Activated CD8-positive, alpha-beta memory T cell treated with anti-CD3 and anti-CD28 coated beads for 24 hours (primary cell): Measurements from ENCODE around the gene MATK.

Experiments used
- DNase-seq: peaks from one replicate; pipeline ENCODE4 v3.0.0-alpha.2; 2020

Gene MATK

DNA sequence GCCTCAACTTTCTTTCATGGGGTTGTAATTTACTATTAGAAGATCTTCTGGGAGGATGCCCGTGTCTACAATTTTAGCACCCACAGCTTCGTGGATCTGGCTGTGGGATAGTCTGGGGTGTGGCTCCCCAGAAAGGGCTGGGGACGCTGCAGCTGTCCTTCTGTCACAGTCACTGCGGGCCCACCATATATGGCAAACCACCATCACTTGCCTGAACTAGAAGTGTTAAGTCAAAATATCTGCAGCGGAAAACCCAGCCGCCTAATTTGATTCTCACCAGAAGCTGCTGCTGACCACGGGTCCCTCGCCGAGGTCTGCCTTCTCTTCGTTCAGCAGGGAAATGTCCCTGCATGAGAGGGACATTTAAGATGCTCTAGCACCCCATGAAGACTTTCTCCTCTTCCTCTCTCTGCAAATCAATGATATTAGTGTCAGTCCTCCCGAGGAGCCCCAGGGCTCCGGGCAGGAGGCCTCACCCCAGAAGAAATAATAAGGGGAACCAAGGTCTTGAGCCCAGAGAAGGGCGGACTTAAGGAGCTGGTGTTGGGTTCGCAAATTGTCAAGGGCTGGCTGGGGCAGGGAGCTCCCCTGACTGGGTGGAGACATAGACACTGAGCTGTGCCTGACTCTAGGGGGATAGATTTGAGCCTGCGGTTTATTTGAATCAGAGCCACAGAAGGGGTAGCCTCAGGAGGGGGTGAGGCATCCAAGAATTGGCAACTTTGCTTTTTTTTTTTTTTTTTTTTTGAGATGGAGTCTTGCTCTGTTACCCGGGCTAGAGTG is 3.0 kb upstream of the MATK start:
- no peak for DNase-seq

DNA sequence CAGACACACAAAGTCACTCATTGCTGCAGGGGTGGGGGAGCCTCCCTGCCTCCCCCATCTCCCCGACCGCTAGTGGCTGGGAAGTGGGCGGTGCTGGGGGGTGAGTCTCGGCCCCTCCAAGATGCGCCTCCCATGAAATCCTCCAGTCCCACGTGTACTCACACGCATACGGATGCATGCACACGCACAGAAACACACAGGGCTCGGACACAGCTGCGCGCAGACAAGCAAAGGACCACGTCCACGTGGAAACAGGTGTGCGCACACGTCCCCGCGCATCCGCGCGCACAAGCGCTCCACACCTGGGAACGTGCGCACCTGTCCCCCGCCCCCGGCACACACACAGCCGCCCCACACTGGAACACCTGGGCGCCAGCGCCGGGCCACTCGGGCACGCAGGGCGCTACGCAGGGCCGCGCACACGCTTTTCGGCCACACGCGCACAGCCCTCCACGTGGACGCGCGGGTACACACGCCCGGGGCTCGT is 687 bp downstream of the MATK start:
- DNase-seq: peak; percentile 80

DNA sequence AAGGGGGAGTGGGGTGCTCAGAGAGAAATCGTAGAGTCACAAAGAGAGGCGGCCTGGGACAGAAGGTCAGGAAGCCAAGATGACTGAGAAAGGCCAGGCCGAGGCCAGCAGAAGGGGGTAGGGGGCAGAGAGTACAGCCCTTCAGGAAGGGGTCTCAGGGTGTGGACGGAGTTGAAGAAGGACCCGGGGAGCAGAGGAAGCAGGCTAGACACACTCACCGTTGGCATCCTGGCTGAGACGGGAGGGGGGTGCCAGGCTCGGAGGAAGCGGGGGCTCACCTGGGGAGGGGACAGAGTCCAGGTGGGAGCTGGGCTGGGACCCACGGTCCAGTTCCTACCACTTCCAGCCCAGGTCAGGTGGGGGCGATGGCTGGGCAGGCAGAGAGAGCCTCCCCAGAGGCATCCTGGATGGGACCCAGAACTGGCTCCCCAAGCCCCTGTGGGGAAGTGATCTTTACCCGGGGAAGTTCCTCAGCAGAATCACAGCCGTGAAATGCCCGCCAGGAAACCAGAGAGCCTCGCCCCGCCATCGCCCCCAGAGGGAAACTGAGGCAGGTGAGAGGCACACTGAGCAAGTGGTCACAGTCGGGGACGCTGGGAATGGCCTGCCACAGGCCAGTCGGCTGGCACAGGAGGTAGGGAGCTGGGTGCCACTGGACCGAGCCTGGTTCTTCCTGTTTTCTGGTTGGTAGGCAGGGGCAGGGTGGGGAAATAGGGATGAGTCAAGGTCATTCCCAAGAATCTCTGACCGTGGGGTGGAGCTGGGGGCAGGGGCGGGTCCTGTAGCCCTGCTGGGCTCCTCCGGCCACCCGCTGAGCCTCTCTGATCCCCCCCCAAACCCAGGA is 1.4 kb downstream of the MATK start:
- peak; percentile 67 for DNase-seq

DNA sequence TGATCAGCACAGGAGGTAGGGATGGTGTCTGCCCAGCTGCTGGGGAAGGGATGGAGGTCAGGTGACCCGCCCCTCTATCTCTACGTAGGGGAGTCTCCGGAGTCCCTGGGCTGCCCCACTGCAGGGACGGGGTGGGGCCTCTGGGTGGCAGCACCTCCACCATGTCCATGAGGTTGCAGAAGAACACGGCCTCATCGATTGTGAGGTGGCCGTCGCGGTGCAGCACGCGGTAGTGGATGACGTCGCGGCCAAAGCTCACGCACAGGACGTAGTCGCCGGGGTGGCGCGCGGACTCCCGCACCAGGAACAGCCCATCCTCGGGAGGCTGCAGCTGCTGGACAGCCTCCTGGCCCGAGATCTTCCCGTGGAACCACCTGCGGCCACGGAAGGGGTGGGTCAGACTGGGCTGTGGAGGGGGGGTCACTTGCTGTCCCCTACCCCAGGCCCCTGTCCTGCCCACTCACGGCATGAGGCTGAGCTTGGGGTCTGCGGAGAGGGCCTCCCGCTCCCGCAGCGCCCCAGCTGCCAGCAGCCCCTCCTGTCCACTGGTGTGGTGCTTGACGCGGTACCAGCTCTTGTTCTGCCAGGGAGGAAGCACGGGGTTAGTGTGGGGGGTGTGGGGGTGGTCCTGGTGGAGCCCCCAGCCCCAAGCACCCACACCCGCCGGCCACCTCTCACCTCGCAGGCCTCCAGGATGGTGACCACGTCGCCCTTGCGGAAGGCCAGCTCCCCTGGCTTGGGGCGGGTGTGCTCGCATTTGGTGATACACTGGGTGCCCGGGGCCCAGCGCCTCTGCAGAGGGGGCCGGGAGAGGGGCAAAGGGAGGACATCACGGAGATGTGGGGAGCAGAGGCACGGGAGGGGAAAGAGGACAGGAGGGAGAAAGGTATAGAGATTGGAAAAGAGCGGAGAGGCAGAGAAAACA is 2.3 kb downstream of the MATK start:
- DNase-seq: peak; percentile 75

DNA sequence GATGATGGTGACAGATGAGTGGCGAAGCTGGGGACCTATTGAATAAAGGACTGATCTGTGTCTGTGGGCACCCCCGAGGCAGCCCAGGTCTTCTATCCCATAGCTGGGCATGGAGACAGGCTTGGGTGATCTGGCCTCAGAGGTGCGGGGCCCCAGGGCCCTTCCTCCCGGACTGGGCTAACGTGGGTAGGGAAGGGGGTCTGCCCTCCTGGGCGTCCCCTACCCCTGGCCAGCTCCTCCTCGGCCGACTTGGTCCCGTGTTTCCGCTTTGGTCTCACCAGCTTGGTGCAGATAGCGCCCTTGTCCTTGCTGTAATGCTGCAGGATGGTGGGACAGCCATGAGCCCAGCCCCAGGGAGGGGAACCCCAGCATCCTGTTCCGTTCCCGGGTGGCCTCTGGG is 3.3 kb downstream of the MATK start:
- DNase-seq: no peak

DNA sequence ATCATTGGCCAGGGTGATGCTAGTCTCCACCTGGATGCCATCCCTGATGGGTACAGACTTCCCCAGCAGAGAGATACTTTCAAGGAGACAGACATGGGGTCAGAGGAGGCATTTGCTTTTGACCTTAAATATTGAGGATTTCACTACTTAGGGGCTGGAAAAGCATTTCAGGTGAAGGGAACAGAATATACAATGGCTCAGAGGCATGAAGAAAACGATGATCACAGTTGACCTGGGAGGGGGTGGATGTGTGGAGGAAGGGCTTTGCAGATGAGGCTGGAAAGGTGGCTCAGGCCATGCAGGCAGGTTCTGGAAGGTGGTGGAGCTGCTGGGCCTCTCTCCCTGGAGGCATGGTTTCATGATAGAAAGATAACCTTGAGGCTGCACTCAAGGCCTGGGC is 3.9 kb downstream of the MATK start:
- DNase-seq: no peak

DNA sequence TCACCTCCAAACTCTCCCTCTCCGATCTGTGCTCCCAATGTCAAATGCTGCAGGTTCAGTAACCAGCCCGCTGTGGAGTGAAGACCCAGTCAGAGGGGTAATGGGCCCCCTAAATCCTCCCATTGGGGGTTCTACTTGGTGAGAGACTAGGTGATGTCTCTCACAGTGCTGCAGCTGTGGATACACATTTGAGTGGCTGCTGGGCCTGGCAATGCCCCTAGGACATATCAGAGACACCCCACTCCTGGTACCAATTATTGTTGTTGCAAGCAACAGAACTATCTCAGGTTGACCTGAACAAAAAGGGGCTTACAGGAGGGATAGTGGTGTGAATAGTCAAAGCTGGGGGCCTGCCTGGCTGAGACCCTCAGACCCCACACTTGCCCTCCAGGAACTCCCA is 4.6 kb downstream of the MATK start:
- DNase-seq: no peak

DNA sequence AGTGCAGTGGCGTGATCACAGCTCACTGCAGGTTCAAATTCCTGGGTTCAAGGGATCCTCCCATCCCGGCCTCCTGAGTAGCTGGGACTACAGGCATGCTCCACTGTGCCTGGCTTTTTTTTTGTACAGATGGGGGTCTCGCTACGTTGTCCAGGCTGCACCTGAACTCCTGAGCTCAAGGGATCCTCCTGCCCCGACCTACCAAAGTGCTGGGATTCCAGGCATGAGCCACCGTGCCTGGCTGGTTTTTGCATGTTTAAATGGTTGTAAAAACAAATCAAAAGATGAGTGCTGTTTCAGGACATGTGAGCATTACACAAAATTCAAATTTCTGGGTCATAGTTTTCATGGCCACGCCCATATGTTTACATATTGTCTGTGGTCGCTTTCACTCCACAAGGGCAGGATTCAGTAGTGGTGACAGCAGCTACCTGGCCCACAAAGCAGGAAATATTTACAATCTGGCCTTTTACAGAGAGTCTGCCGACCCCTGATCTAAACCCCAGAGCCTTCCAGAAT is 5.3 kb downstream of the MATK start:
- no peak for DNase-seq

DNA sequence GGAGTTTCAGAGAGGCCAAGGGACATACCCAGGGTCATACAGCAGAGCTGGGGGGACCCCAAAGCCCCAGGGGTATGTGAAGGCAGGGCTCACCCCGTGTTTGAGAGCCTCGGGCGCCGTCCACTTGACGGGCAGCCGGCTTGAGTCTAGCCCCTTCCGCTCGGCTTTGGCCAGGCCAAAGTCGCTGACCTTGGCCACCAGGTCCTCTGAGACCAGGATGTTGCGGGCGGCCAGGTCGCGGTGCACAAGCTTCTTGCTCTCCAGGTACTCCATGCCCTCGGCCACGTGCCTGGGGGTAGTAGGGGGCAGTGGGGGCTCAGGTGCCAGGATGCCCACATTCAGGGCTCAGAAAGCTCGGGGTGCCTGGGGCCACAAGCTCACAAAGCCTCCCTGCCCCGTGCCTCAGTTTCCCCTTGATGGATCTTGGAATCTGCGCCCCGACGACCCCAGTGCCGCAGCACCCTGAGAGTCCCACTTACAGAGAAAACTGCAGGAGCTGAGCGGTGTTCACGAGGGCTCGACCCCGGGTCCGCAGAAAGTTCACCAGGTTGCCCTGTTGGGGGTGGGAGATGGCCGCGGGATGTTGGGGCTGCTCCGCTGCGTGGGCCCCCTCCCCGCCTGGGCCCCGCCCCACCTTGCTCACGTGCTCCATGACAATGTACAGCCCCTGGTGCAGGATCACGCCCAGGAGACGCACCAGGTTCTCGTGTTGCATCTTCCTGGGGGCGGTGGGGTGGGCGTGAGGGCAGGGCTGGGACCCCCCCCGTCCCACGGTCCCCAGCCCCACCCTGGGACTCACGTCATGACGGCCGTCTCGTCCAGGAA is 7.1 kb downstream of the MATK start:
- DNase-seq: no peak

DNA sequence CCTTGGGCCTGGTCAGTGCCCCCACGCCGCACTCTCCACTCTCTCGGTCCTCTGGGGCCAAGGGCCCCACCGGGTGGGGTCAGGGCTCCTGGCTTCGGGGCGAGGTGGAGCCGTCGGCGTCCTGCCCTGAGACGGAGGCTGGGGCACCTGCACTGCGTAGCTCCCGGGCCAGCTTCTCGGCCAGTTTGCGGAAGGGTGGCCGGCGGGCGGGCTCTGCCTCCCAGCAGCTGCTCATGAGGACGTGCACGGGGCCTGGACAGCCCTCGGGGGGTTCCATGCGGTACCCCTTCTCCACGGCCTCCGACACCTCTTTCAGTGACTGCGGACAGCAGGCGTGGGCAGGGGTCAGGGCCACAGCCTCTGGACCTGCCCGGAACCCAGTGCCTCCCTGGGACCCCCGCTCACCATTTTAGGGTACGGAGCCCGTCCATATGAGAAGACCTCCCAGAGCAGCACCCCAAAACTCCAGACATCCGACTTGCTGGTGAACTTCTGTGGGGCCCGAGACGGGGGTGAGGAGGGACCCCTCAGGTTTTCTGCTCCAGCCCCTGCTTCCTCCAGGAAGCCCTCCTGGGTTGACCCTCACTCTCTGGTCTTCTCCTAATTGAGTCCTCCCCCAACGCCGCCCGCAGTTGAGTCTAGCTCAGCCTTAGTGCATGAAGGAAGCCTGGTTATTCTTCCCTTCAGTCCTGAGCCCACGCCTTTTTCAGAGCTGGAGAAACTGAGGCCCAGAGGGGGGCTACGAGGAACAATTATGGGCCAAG is 7.9 kb downstream of the MATK start:
- DNase-seq: no peak

DNA sequence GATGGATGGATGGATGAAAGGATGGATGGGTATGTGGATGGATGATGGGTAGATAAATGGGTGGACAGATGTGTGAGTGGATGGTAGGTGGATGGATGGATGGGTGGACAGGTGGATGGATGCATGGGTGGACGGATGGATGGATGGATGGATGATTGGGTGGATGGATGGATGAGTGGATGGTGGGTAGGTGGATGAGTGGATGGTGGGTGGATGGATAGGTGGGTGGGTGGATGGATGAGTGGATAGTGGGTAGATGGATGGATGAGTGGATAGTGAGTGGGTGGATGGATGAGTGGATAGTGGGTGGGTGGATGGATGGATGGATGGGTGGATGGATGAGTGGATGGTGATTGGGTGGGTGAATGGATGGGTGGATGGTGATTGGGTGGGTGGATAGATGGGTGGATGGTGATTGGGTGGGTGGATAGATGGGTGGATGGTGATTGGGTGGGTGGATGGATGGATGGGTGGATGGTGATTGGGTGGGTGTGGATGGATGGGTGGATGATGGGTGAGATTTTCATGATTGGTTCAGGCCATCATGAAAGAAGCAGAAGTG is 9.6 kb downstream of the MATK start:
- no peak for DNase-seq

DNA sequence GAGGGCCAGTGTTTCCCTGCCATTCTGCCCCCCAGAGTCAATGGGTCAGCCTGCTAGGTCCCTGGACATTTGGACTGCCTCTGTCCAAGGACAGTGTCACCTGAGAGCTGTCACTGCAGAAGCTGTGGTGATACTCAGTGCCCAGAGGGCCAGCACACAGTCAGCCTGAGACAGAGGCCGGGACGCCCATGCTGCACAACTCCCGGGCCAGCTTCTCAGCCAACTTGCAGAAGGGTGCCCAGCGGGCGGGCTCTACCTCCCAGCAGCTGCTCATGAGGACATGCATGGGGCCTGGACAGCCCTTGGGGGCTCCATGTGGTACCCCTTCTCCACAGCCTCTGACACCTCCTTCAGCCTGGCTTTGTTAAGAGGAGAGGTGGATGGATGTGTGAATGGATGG is 10.3 kb downstream of the MATK start:
- DNase-seq: no peak

DNA sequence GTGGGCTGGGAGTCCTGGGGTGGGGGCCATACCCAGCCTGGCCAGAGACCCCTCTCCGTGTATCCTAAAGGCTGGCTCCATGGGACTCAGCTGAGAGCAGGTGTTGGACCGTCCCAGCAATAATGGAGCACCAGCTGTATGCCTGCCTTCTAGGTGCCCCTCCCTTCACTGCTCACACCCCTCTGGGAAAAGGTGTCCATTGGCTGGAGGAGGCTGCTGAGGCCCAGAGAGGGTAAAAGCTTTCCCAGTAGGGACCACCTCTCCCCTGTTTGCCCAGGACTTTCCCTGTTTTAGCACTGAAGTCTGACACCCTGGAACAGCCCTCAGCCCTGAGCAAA is 10.8 kb downstream of the MATK start:
- DNase-seq: no peak

DNA sequence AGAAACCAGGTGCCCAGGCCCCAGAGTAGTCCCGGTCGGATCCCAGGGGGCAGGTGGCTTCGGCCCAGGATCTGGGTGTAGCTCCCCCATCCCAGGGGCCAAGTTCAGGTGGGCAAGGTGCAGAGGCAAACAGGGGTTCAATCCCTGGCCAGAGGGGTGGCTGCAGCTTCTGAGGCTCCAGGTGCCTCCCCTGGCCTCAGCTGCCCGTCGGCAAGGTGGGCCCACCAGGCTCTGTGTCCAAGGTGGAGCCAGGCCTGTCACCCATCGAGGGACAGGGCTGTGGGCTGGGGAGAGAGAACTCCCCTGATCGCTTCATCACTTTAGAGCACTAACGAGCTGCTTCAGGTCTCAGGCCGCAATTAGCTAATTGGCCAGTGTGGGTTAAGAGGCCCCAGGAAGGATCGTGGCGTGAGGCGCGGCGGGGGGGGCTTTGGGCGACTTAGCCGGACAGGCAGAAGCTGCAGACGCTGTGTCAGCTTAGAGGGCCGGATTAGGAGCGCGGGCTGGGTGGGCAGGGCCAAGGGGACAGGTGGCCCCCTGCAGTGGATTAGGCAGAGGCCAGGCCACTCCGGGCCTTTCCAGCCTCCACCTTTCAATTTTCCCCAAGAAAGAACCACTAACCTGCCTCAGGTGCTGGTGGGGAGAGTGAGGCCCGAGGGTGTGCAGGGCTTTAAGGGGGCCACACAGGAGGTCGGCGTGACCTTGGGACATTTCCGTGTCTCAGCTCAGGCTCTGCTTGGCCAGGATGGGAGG is 11.4 kb downstream of the MATK start:
- no peak for DNase-seq

DNA sequence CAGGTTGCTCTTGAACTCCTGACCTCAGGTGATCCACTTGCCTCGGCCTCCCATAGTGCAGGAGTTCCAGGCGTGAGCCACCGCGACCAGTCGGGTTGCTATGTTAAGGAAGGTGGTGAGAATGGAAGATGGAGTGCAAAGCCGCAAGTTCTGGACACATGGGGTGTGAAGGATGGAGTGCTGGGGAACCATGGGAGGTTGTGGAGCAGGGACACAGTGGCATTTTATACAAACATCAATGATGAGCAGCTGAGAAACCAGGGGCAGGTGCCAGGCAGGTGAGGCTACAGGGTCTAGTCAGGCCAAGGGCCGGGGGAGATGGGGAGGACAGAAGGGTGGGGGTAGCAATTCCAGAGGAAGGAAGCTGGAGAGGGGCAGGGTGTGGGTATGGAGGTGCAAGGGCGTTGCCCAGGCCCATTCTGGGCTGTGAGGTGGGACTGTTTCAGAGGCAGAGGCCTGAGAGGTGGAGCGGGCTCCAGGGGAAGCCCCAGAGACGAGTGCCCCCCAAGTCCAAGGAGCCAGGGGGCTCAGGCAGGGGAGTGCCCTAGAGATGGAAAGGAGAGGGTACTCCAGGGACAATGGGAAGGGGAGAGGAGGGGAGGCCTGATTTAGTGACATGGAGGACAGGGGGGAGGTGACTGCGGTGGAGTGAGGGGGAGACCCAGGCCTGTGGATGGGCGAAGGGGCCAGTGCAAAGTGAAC is 12.2 kb downstream of the MATK start:
- no peak for DNase-seq

DNA sequence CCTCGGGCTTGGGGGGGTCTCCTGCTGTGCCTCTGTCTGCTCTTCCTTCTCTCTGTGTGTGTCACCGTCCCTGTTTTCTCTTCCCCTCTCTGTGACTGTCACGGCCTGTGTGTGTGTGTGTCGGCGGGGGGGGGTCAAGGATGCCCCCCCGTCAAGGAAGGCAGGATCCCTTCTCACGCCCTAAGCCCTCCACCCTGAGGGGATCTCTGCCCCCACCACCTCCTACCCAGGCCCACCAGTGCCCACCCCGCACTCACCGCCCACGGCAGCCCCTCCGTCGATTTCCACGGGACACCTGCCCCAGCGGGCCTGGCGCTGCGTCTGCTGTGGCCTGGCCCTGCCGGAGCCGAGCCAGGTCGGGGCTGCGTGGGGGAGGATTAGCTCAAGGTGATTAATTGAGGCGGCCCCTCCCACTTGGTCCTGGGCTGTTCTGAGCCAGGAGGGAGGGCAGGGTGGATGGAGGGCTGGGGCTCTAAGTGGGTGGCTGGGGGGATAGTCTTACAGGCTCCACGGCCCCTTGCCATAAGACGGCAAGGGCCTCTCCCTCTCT is 14.2 kb downstream of the MATK start, which contains the start of gene RAX2:
RAX2 (minus strand) TSS at position 323 of the 550 bp plus-strand sequence. CDS start 486 bp downstream, outside the sequence.
- no peak for DNase-seq

DNA sequence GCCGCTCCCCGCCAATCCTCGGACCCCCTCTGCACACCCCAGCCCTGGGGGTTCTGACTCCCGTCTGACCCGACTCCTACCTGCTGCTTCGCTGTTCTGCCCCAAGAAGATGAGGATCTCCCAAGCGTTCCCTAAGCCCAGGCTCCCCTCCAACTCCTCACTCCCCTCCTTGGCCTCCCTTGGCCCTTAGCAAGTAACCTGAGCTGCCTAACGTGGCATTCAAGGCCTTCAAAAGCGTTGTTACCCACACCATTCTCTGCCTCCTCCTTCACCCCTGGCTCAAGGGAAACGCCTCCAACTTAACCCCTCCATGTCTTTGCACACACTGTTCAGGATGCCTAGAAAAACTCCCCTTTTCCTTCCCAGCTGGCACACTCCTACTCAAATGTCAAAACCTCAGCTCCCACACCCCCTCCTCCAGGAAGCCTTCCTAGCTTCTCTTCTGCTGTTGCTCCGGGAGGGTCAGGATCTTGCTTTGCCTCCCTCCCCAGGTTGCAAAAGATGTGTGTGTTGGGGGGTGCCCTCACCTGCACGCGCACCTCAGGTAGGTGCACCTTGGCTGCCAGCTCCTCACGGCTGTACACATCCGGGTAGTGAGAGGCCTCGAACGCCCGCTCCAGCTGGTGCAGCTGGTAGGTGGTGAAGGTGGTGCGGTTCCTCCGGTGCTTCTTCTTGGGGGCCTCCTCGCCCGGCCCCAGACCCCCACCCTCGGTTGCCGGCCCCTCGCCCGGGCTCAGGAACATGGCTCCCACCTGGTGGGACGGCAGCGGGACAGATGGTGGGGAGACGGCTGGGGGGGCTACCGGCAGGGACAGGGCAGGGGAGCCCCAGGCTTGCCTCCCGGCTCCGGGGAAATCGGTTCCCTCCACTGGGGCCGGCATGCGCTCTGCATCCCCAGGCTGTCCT is 14.9 kb downstream of the MATK start:
- no peak for DNase-seq
